GM21737 (cell line): Measurements from ENCODE around the gene GRN.

Experiments used
- ATAC-seq: cut with Tn5 transposase; IDR thresholded peaks from one replicate; pipeline ENCODE4 v1.9.1; 2021; ENCODE audit warnings: mild to moderate bottlenecking, moderate library complexity; ENCODE audit not compliant: unreplicated experiment

GRN gene

DNA sequence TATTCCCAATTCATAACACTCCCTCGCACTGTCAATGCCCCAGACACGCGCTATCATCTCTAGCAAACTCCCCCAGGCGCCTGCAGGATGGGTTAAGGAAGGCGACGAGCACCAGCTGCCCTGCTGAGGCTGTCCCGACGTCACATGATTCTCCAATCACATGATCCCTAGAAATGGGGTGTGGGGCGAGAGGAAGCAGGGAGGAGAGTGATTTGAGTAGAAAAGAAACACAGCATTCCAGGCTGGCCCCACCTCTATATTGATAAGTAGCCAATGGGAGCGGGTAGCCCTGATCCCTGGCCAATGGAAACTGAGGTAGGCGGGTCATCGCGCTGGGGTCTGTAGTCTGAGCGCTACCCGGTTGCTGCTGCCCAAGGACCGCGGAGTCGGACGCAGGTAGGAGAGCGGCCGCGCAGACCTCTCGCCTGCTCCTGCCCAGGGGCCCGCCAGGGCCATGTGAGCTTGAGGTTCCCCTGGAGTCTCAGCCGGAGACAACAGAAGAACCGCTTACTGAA, at the start of gene GRN:
GRN (plus strand) TSS at position 364 of the 515 bp plus-strand sequence. CDS start 3,863 bp downstream, outside the sequence.
- ATAC-seq: peak; percentile 62

- ATAC-seq: no peak
These were observed 47.1 kb upstream of the GRN start for GRCh38 chr17:44297975-44298374.

DNA sequence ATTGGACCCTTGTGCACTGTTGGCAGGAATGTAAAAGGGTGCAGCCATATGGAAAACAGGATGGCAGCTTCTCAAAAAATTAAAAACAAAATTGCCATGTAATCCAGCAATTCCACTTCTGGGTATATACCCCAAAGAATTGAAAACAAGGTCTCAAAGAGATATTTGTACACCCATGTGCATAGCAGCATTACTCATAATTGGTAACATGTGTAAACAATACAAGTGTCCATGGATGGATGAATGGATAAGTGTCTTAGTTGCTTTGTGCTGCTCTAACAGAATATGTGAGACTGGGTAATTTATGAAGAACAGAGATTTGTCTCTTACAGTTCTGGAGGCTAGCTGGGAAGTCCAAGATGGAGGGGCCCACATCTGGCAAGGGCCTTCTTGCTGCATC, 40.5 kb upstream of the GRN start:
- no peak for ATAC-seq

- no peak for ATAC-seq
These were observed 37.5 kb upstream of the GRN start for GRCh38 chr17:44307387-44308186.

- no peak for ATAC-seq
These were observed 36.7 kb upstream of the GRN start, which contains the start of gene RUNDC3A for GRCh38 chr17:44308320-44308818. TSS of gene RUNDC3A (plus strand) at chr17:44308601. CDS start at chr17:44308833, 232 bp downstream.

GRCh38 chr17:44308865-44309264, 36.2 kb upstream of the GRN start:
- ATAC-seq: no peak

DNA sequence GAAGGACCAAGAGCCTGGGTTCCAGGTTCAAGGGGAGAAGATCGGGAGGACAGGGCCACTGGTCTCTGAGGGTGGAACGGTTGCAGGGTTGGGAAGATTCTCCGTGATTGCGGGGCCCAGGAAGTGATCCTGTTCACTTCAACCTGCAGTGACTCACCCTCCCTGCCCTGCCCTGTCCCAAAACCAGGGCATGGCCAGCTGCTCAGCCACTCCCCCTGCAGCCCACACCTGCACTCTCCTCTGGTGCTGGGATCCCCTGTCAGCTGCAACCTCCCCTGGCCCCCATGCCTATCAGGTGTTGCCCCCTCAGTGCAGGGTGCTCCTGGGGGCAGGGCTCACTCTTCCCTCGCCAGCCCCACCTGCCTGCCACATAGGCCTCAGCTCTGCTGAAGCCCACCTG, 35.6 kb upstream of the GRN start:
- ATAC-seq: no peak

- ATAC-seq: no peak
These were observed 34.9 kb upstream of the GRN start for GRCh38 chr17:44310188-44310587.

DNA sequence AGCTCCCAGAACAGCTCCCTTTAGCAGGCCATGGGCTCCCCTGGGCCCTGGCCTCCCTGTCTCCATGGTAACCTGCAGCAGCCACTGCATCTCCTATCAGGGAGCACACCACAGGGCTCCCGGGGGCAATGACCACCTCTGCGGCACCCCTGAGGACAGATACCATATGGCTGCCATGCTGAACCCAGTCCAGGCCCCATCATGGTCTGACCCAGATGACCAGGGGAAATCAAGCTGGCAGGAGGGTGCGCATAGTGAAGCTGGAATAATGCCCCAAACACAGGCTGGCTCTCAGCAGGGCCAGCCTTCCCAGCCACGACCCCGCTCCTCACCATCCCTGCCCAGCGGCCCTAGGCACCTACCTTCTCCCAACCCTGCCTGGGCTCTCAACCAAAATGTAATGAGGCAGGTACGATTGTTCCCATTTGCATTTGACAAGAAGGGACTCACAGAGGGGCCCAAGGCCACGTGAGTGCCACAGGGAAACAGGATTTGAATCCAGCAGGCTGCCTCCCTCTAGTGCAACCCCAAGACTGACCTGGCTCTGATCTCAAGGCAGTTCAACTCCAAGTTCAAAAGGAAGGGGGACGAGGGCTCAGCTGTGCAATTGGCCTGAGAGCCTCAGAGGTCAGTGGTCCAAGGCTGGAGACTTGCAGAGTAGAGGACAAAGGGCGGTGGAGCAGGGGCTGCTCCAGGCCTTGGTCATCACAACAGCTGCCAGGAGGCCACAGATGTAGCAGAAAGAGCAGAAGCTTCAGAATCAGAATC, 34.3 kb upstream of the GRN start:
- ATAC-seq: no peak

- ATAC-seq: no peak
These were observed 33.4 kb upstream of the GRN start for GRCh38 chr17:44311562-44312181.

- ATAC-seq: no peak
These were observed 32.6 kb upstream of the GRN start for GRCh38 chr17:44312396-44313104.

DNA sequence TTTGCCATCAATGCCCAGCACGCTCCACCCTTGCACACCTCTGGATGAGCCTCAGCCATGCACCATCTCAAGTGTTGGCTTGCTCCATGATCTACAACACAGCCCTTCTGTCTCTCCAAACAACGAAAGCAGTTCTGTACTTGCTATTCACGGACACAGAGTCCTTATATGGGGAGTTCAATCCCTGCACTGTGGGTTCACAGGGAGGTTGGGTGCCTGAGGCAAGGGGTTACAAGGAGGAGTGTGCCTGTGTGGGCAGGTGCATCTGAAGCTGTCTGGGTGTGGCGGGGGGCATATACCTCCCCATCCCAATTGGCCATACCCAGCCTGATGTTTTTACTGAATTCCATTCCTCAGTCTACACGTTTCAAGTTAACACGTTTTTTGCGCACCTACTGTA, 31.1 kb upstream of the GRN start:
- no peak for ATAC-seq

GRCh38 chr17:44314524-44314868, 30.6 kb upstream of the GRN start:
- no peak for ATAC-seq

GRCh38 chr17:44314869-44315661, 30.0 kb upstream of the GRN start:
- ATAC-seq: no peak

DNA sequence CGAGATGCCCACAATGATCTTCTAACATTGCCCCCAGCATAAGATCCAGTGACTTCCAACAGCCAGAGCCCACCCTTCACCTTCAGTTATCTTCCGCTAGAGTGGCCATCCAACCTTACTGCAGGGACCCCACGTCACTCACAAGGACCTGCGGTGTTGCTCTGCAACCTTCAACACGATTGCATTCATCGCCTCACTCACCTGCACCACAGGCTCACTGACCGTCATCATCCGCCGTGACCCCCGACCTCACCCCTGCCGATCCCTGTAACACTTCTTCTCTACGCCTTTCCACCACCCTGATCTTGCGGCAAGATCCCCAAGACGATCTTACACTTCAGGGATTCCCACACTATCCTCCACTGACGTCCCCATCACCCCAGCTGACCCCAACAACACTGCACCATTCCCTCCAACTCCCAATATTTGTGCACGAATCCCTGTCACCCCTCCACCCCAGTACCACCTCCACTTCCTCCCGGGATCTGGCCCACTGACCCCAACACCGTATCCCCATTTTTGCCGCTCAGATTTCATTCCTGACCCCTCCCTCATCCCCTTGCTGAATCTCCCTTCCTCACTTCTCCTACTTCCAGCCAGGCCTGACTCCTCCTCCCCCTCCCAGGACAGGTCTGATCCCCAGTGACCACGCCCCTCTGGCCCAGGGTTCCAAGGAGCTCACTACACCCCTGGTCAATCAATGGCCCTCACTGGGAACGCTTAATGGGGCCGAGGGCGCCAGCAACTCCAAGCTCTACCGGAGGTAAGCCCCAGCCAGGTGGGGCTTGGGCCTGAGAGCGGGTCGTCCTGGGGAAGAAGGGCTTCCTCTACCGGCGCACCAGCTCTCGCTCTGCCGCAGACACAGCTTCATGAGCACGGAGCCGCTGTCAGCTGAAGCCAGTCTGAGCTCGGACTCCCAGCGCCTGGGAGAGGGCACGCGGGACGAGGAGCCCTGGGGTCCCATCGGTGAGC, 29.1 kb upstream of the GRN start:
- no peak for ATAC-seq

GRCh38 chr17:44317545-44317944, 27.6 kb upstream of the GRN start:
- no peak for ATAC-seq

DNA sequence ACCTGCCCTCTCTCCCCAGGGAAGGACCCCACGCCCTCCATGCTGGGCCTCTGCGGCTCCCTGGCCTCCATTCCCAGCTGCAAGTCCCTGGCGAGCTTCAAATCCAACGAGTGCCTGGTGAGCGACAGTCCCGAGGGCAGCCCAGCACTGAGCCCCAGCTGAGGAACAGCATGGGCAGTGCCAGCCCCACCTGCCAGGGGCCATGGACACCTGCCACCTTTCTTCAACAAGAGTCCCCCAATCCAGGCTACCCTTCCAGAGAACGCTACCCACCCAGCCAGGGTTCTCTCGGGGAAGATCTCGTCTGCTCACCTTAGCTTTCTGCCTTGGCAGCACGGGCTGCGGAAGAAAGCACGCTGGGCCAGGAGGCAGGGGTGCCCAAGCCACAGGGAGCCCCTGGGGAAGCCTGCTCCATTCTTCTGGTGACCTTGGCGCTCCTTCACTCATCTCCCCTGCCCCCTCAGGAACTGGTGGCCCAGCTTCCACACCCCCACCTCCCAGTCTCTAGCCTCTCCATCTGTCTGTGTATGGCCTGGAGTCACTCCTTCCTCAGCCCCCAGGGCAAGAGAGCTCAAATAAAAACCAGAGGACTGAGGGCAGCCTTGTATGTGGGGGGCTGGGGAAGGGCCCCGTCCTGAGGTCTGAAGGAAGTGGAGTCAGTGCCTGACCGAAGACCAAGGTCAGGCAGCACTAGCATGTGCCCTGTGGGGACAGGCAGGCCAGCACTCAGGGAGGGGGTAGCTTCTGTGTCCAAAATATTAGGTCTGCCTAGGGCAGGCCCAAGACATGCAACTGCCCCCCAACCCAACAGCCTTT, 26.8 kb upstream of the GRN start:
- no peak for ATAC-seq

DNA sequence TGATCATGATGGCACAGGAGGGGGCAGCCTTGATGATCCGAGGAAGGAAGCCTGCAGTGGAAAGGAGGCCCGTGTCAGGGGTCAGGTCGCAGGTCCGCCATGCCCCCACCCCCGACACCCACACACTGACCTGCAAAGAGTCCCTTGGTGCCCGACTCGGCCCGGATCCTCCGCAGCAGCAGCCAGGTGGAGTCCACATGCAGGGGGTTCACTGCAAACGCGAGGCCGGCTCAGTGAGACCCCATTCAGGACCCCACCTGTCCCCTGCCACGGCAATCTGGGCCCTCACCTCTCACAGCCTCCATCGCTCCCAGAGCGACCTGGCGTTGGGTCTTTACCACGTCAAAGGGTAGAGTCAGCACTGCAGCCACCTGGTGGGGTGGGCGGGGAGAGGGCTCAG, 25.0 kb upstream of the GRN start:
- no peak for ATAC-seq
